HL-60 (cell line): ENCODE results near the gene SYT11.
A peak's percentile ranks its signal among the peaks of the same experiment; 100 is the strongest.

Source experiments
- DNase-seq, 2 experiments: peaks; one replicate each; pipeline ENCODE4 v3.0.0-alpha.2; 2010 to 2020; ENCODE audit warnings: low read depth in 1 of 2, low spot score in 1 of 2
- H3K27ac ChIP-seq: fragments of 250-450 bp; sonication (Bioruptor Pico); replicated peaks from 2 replicates; pipeline ENCODE4 v1.5.1; 2020; ENCODE audit warnings: mild to moderate bottlenecking, moderate library complexity
- H3K27me3 ChIP-seq: fragments of 250-450 bp; sonication (Bioruptor Pico); 2 replicates; pipeline ENCODE4 v1.5.1; 2021; ENCODE audit warnings: mild to moderate bottlenecking, moderate library complexity; ENCODE audit not compliant: insufficient read depth, poor library complexity, severe bottlenecking
- H3K4me3 ChIP-seq: replicated peaks from 2 replicates; pipeline ENCODE4 v1.5.1; 2011; ENCODE audit warnings: mild to moderate bottlenecking, control low read depth, low read length; ENCODE audit not compliant: insufficient read depth
- CTCF ChIP-seq: IDR thresholded peaks from one replicate; pipeline ENCODE4 v1.5.1; 2011; ENCODE audit warnings: low read length, control low read depth, inconsistent platforms; ENCODE audit not compliant: insufficient read depth
- GABPA ChIP-seq: IDR thresholded peaks from 2 replicates; pipeline ENCODE4 v1.6.1; 2012; ENCODE audit warnings: low read depth
- POLR2AphosphoS5 ChIP-seq: IDR thresholded peaks from 2 replicates; pipeline ENCODE4 v1.6.1; 2012; ENCODE audit warnings: low read depth
- REST ChIP-seq: IDR thresholded peaks from 2 replicates; pipeline ENCODE4 v1.6.1; 2012; ENCODE audit warnings: low read depth; ENCODE audit not compliant: insufficient replicate concordance
- SPI1 ChIP-seq: IDR thresholded peaks from 2 replicates; pipeline ENCODE4 v1.6.1; 2012; ENCODE audit warnings: low read depth, mild to moderate bottlenecking, borderline replicate concordance

The SYT11 gene

DNA sequence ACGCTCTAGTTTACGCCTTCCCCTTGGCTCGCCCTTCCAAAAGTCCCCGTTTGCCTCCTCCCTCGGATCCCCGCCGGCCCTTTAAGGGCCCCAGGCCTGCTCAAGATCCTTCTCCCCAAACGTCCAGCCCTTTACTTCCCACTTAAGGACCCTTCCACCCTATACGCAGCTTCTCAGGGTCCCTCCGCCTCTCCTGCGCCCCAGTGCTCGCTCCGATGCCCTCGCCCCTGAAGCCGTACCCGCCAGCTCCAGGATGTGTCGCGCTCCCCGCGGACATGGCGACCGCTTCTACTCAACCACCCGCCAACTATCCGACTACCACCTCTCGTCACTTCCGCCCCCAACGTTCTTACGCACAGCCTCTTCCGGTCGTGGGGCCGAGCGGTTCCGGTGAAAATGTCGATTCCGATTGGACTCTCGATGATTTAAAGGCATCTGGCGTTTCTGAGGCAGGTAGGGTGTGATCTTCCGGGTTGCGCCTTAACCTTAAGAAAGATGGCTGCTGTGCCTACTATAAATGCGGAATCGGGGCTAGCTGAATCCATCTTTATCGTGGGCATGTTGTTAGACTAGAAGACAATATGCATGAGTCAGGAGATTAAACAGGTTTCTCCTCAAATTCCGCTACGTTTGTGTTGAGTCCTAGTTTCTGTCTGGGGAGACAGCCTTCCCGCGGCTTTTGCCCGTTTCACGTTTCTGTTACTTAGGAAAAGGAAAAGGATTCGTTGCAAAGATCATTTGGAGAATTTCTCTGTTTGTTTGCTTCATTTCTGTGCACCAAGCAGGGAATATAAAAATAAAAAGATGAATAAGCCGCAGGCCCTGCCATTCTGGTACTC, 74.9 kb downstream of the SYT11 start, which contains the start of gene KHDC4:
TSS of gene KHDC4 (minus strand) at position 317 of the 839 bp plus-strand sequence. CDS start at position 277, 40 bp downstream.
- DNase-seq = peak; percentile 97 to 98
- peak within 1 kb of the TSS; percentile 88 for H3K4me3 ChIP-seq
- no peaks in the 10 kb centered on the region for H3K27me3 ChIP-seq
- peak within 1 kb of the TSS; percentile 90 for H3K27ac ChIP-seq
- no peak; the same call in 1 of the 2 replicates for TF ChIP-seq SPI1
- peak; percentile 69 for TF ChIP-seq REST
- TF ChIP-seq CTCF = no peak
- TF ChIP-seq POLR2AphosphoS5 = peak; percentile 99
- peak; percentile 95 for TF ChIP-seq GABPA
